GM23338 (cell line): ENCODE measurements around the gene MELTF.

Source experiments
- CREB1 ChIP-seq: fragments of 250-450 bp; sonication (Bioruptor Pico); IDR thresholded peaks from 2 replicates; pipeline ENCODE4 v1.5.0; 2020; ENCODE audit warnings: low read depth, mild to moderate bottlenecking, moderate library complexity
- EZH2 ChIP-seq: fragments of 200-600 bp; sonication (generic); IDR thresholded peaks from one replicate; pipeline ENCODE4 v1.8.0; 2017; ENCODE audit warnings: antibody characterized with exemption, mild to moderate bottlenecking, low read depth; ENCODE audit not compliant: unreplicated experiment
- JUNB ChIP-seq: IDR thresholded peaks from one replicate; pipeline ENCODE4 v1.6.1; 2016; ENCODE audit warnings: antibody characterized with exemption; ENCODE audit not compliant: unreplicated experiment
- POLR2AphosphoS5 ChIP-seq: IDR thresholded peaks from 2 replicates; pipeline ENCODE4 v1.6.1; 2016; ENCODE audit warnings: antibody characterized with exemption, low read depth
- TF ChIP-seq, protein P1 (sequence below), 2 experiments: fragments of 200-600 bp in 1 of 2; sonication (generic) in 1 of 2; conservative IDR thresholded peaks; 2 replicates each; pipeline versions ENCODE4 v1.5.1 to v1.6.1; 2016 to 2017; ENCODE audit warnings: antibody characterized with exemption in 2 of 2, low read depth in 2 of 2, mild to moderate bottlenecking in 2 of 2, moderate library complexity in 1 of 2

GRCh38 chr3:197012540-197012883 lies 17.1 kb downstream of the MELTF start:
- TF ChIP-seq JUNB (no peak), EZH2 (no peak), CREB1 (CRISPR knock-in tag) (no peak), POLR2AphosphoS5 (no peak)
- TF ChIP-seq, protein P1, sequence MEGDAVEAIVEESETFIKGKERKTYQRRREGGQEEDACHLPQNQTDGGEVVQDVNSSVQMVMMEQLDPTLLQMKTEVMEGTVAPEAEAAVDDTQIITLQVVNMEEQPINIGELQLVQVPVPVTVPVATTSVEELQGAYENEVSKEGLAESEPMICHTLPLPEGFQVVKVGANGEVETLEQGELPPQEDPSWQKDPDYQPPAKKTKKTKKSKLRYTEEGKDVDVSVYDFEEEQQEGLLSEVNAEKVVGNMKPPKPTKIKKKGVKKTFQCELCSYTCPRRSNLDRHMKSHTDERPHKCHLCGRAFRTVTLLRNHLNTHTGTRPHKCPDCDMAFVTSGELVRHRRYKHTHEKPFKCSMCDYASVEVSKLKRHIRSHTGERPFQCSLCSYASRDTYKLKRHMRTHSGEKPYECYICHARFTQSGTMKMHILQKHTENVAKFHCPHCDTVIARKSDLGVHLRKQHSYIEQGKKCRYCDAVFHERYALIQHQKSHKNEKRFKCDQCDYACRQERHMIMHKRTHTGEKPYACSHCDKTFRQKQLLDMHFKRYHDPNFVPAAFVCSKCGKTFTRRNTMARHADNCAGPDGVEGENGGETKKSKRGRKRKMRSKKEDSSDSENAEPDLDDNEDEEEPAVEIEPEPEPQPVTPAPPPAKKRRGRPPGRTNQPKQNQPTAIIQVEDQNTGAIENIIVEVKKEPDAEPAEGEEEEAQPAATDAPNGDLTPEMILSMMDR (conservative IDR thresholded peaks at IDR 0.05; ENCODE audit: low read depth in 2 of 2) = no peak
